ENCODE data around the gene GPR84. TPM values are rescaled to one million over a fixed set of nuclear protein-coding genes. Genes with fewer than 3 reads are reported as not detected.

The GPR84 gene
- total and polyA plus RNA-seq, 10 of the 15 experiments (the other 5 are each of a cell fraction or from before 2014, with no cell fraction given): 0.37 to 4.7 (median 2.6) TPM

- TSS peak; percentile 94 for BruUV-seq (replicated peaks)
- peaks cover 22% of the 10 kb centered on the region for H3K4me1 ChIP-seq (ENCODE audit: control insufficient read depth, insufficient read depth, low read length)
- no peaks in the 10 kb centered on the region for H3K79me2 ChIP-seq (ENCODE audit: control insufficient read depth, insufficient read depth, low read length)
- no peaks in the 10 kb centered on the region for H3K9me3 ChIP-seq (replicated peaks; ENCODE audit: control insufficient read depth, insufficient read depth, low read length)
- H3K9ac ChIP-seq (ENCODE audit: control insufficient read depth, insufficient read depth, low read length): peak overlapping the region; percentile 89
- H3K27ac ChIP-seq (ENCODE audit: control insufficient read depth, insufficient read depth): peak overlapping the region; percentile 92
- in situ Hi-C loops (cut with MboI) (no loop called here), intact Hi-C loops (cut with micrococcal nuclease; ENCODE audit: unreplicated experiment) (loop anchor here (2.0 kb wide), 2 partner anchors 34 to 138 kb away; partner anchors contain the start of gene COPZ1)
- peak overlapping the region; percentile 92 for H3K4me2 ChIP-seq (ENCODE audit: control insufficient read depth, insufficient read depth)
- SMC1A ChIA-PET (ENCODE audit: uncharacterized antibody, unreplicated experiment): interaction anchor here (0.9 to 2.6 kb wide), 17 partner anchors 9 to 170 kb away, joined by 3 to 13 read pairs (median 6); partner anchors contain the start of genes CBX5, COPZ1, HNRNPA1 and SMUG1
- no peaks in the 10 kb centered on the region for H3K27me3 ChIP-seq (replicated peaks in 1 of 2; ENCODE audit: control insufficient read depth in 2 of 2, insufficient read depth in 2 of 2, low read length in 1 of 2)
- H2AFZ ChIP-seq (ENCODE audit: control insufficient read depth, low read depth, low read length): peak overlapping the region; percentile 95
- H4K20me1 ChIP-seq (ENCODE audit: control insufficient read depth, insufficient read depth): no peaks in the 10 kb centered on the region
- RAD21 ChIA-PET (ENCODE audit: unreplicated experiment): interaction anchor here (0.8 to 2.8 kb wide), 21 partner anchors 9 to 145 kb away, joined by 3 to 22 read pairs (median 5); partner anchors contain the start of genes CBX5, COPZ1 and HNRNPA1
- CTCF ChIA-PET: interaction anchor here (0.7 to 8.6 kb wide), 26 partner anchors 9 to 327 kb away, joined by 3 to 116 read pairs (median 4); partner anchors contain the start of genes CBX5, COPZ1 and HNRNPA1
- peak overlapping the region; percentile 84 for H3K4me3 ChIP-seq
- WGBS (ENCODE audit: insufficient coverage, insufficient replicate concordance, low lambda C conversion rate, missing lambda C conversion rate): 4% methylated on average over 25 of the region's 40 CpGs
- ATAC-seq (peak; percentile 96), FAIRE-seq (peak; percentile 99), DNase-seq (ENCODE audit: low read depth, low spot score) (peak; percentile 97)
- POLR2A ChIA-PET: interaction anchor here (0.7 to 3.8 kb wide), 17 partner anchors 9 to 305 kb away, joined by 3 to 29 read pairs (median 5); partner anchors contain the start of genes CBX5, COPZ1, HNRNPA1 and HOXC4
- H3K36me3 ChIP-seq (ENCODE audit: control insufficient read depth in 2 of 2, insufficient read depth in 2 of 2, low read length in 1 of 2): no peaks in the 10 kb centered on the region
- TF ChIP-seq MAX (IDR thresholded peaks at IDR 0.05; ENCODE audit: low read depth, low read length): peak; percentile 47; the same call in 1 of the 2 replicates
- peak; percentile 78 for TF ChIP-seq DPF2 (IDR thresholded peaks at IDR 0.05)
- no peak for TF ChIP-seq JUND (IDR thresholded peaks at IDR 0.05; ENCODE audit: low read depth, low read length)
- no peak for TF ChIP-seq ASH2L (IDR thresholded peaks at IDR 0.05; ENCODE audit: borderline replicate concordance, low read depth)
- peak; percentile 64; the same call in 1 of the 2 replicates for TF ChIP-seq EED (IDR thresholded peaks at IDR 0.05; ENCODE audit: low read depth)
- TF ChIP-seq CEBPB (IDR thresholded peaks at IDR 0.05; ENCODE audit: borderline replicate concordance in 1 of 2, low read depth in 2 of 2, low read length in 2 of 2): no peak
- TF ChIP-seq BHLHE40 (IDR thresholded peaks at IDR 0.05; ENCODE audit: borderline replicate concordance in 1 of 2, low read depth in 2 of 2, low read length in 1 of 2): peak; percentile 42 to 56; a peak in 3 of 4 replicates
- peak; percentile 94 for TF ChIP-seq CHD2 (IDR thresholded peaks at IDR 0.05; ENCODE audit: borderline replicate concordance, low read depth, low read length)
- TF ChIP-seq MYC (IDR thresholded peaks at IDR 0.05; ENCODE audit: insufficient read depth, insufficient read length, insufficient replicate concordance, low read length, severe bottlenecking): no peak
- TF ChIP-seq NFYB (IDR thresholded peaks at IDR 0.05; ENCODE audit: insufficient read depth, low read depth, low read length): peak; percentile 93
- peak; percentile 72; the same call in 1 of the 3 replicates for TF ChIP-seq POU2F2 (IDR thresholded peaks at IDR 0.05; ENCODE audit: borderline replicate concordance, low read depth, low read length)
- TF ChIP-seq, protein P1, sequence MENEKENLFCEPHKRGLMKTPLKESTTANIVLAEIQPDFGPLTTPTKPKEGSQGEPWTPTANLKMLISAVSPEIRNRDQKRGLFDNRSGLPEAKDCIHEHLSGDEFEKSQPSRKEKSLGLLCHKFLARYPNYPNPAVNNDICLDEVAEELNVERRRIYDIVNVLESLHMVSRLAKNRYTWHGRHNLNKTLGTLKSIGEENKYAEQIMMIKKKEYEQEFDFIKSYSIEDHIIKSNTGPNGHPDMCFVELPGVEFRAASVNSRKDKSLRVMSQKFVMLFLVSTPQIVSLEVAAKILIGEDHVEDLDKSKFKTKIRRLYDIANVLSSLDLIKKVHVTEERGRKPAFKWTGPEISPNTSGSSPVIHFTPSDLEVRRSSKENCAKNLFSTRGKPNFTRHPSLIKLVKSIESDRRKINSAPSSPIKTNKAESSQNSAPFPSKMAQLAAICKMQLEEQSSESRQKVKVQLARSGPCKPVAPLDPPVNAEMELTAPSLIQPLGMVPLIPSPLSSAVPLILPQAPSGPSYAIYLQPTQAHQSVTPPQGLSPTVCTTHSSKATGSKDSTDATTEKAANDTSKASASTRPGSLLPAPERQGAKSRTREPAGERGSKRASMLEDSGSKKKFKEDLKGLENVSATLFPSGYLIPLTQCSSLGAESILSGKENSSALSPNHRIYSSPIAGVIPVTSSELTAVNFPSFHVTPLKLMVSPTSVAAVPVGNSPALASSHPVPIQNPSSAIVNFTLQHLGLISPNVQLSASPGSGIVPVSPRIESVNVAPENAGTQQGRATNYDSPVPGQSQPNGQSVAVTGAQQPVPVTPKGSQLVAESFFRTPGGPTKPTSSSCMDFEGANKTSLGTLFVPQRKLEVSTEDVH (IDR thresholded peaks at IDR 0.05; ENCODE audit: low read depth, partially characterized antibody): no peak
- peak; percentile 65 for TF ChIP-seq HDGF (IDR thresholded peaks at IDR 0.05)
- peak; percentile 54; the same call in 1 of the 2 replicates for TF ChIP-seq TAF1 (IDR thresholded peaks at IDR 0.05; ENCODE audit: borderline replicate concordance, low read depth, low read length)
- peak; percentile 81 for TF ChIP-seq SREBF2 (IDR thresholded peaks at IDR 0.05; ENCODE audit: low read length)
- TF ChIP-seq MLLT1 (IDR thresholded peaks at IDR 0.05): peak; percentile 68; the same call in 1 of the 2 replicates
Measured at GRCh38 chr12:54358945-54359761, 5.1 kb downstream of the GPR84 start.

Measured in GM12878 (cell line).